ENCODE measurements around the gene TMCC1. TPM values are rescaled to one million over a fixed set of nuclear protein-coding genes. Genes with fewer than 3 reads are reported as not detected.

The TMCC1 gene
- total RNA-seq, 4 donors from 2014 or later, result 4.1 to 21.8 (median 14.5) TPM

DNA sequence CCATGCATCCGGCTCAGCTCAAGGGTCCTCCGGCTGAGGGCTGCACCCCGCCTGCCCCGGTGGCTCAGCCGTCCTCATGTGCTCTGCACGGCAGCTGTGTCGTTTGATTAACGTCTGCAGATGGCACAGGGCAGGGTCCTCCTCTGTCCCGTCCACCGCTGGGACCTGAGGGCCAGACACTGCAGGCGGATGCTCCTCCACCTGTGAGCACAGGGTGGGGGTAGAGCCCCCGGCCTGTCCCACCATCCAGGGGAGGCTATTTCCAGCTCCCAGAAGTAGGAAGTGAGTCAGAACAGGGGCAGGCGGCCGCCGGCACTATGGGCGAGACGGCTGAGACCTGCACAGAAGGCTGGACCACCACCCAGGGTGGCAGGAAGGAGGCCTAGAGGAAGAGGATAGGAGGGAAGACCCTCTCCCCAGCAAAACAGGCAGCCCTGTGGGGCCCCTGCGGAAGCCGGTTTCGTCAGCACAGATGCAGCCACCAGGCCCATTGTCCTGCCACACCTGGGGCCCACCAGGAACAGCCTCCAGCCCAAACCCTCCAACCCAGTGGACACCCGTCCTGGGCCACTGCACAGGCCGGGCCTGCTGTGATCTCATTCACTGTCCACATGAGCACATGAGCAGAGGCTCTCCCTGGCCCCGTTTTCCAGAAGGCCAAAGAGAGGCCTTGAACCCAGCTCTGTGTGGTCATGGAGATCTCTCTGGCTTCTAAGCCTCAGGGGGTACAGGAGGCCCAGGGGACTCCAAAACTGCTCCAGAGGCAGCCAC is 274.4 kb downstream of the TMCC1 start:
- Histone ChIP-seq H3K4me3 (no peak overlapping the region), H3K36me3 (no peaks in the 10 kb centered on the region), H3K9me3 (no peaks in the 10 kb centered on the region), H3K27ac (peak overlapping the region in 3 of 4 donors; percentile 4 to 18 (median 17)), H3K4me1 (peaks cover 8 to 36% (median 20%) of the 10 kb centered on the region in 4 donors), H3K27me3 (no peaks in the 10 kb centered on the region)
- WGBS, 2 donors (ENCODE audit: low coverage in 1 of 2), result 73% methylated on average over 19 of the region's 23 CpGs; no CpG with 5 or more reads in 1 of the 2 donors
- TF ChIP-seq, protein P1, sequence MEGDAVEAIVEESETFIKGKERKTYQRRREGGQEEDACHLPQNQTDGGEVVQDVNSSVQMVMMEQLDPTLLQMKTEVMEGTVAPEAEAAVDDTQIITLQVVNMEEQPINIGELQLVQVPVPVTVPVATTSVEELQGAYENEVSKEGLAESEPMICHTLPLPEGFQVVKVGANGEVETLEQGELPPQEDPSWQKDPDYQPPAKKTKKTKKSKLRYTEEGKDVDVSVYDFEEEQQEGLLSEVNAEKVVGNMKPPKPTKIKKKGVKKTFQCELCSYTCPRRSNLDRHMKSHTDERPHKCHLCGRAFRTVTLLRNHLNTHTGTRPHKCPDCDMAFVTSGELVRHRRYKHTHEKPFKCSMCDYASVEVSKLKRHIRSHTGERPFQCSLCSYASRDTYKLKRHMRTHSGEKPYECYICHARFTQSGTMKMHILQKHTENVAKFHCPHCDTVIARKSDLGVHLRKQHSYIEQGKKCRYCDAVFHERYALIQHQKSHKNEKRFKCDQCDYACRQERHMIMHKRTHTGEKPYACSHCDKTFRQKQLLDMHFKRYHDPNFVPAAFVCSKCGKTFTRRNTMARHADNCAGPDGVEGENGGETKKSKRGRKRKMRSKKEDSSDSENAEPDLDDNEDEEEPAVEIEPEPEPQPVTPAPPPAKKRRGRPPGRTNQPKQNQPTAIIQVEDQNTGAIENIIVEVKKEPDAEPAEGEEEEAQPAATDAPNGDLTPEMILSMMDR (IDR thresholded peaks at IDR 0.05), result no peak
- TF ChIP-seq POLR2A (IDR thresholded peaks at IDR 0.05) (no peak), POLR2AphosphoS5 (IDR thresholded peaks at IDR 0.05) (no peak), EP300 (IDR thresholded peaks at IDR 0.05; ENCODE audit: low read depth) (no peak)
- in situ Hi-C loops (cut with MboI; ENCODE audit: low pct_ligation_motif_present in 1 of 4, low pct_unique_long_range_greater_than_20kb in 1 of 4, low sequenced_read_pairs in 3 of 4) (no loop called here), intact Hi-C loops (cut with DNase I; ENCODE audit: low total_unique reads) (no loop called here)
- DNase-seq, result no peak

DNA sequence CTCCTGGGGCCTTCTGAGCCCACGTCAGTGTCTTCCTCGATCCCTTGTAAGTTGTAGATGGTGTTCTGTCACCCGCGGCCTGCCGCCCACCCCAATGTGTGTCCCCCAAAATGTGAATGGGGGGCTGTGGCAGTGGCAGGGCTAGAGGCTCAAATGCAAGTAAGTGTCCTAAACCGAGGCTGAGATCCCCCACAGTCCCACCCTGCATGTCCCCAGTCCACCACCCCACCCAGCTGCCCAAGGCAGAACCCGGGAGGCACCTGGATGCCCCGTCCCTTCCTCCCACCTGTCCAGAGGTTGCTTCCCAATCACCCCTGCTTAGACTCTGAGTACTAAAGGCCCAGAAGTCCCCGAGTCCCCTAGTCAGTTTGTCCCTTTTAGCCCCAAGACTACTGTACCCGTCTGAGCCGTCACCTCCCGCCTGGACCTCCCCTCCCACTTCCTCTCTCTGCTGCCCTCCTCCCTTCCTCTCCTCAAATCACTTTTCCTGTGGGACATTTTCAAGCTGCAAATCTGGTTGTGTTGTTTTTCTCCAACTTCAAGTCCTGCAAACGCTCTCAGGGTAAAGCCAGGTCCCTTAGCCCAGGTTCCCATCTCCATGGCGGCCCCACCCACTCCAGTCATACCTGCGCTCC is 275.2 kb downstream of the TMCC1 start:
- H3K4me1 ChIP-seq, result peaks cover 2 to 28% (median 13%) of the 10 kb centered on the region in 4 donors
- no peaks in the 10 kb centered on the region for H3K9me3 ChIP-seq
- no peak for DNase-seq
- no peak overlapping the region for H3K4me3 ChIP-seq
- intact Hi-C loops (cut with DNase I; ENCODE audit: low total_unique reads), result no loop called here
- TF ChIP-seq EP300 (IDR thresholded peaks at IDR 0.05; ENCODE audit: low read depth) (no peak), POLR2A (IDR thresholded peaks at IDR 0.05) (no peak), POLR2AphosphoS5 (IDR thresholded peaks at IDR 0.05) (no peak)
- TF ChIP-seq, protein P1 (IDR thresholded peaks at IDR 0.05), result no peak
- peak overlapping the region in 1 of 4 donors; percentile 4 for H3K27ac ChIP-seq
- H3K36me3 ChIP-seq, result no peaks in the 10 kb centered on the region
- in situ Hi-C loops (cut with MboI; ENCODE audit: low pct_ligation_motif_present in 1 of 4, low pct_unique_long_range_greater_than_20kb in 1 of 4, low sequenced_read_pairs in 3 of 4), result no loop called here
- H3K27me3 ChIP-seq, result no peaks in the 10 kb centered on the region
- WGBS, 2 donors (ENCODE audit: low coverage in 1 of 2), result 70 to 73% methylated on average over 6 to 15 of the region's 15 CpGs

DNA sequence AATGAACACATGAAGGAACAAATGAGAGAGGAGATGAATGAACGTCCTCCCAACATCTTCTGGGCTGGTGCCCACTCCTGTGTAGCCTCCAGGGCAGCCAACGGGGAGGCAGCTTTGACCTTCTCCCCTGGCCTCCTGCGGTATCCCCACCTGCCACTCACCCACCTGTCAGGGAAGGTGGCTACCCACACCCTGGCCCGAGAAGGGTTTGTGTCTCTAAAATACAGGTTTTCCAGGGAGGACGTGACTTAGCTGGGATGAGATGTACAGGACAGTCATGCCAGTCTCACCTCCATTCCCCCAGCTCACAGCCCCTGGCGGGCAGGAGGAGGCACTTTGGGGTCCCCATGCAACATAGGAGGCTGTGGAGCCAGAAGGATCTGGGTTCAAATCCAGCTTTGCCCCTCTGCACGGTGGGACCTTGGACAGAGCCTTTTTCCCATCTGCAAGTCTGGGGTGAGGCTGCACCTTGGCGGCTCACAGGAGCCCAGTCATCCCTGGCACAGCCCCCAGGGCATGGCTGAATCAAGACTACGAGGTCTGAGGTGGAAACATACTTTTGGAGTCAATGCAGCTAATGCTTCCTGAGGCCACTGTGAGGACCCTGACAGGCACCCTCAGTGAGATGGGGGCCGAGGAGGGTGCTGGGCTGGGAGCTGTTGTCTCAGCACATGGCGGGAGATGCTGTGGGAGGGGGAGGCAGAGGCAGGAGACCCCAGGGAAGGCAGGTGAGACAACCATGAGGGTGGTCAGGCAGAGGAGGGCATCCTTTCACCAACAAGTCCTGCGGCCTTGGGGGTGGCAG is 275.9 kb downstream of the TMCC1 start:
- Histone ChIP-seq H3K27me3 (no peaks in the 10 kb centered on the region), H3K9me3 (no peaks in the 10 kb centered on the region), H3K36me3 (no peaks in the 10 kb centered on the region), H3K4me1 (peaks cover 0 to 21% (median 8%) of the 10 kb centered on the region in 4 donors), H3K27ac (peak overlapping the region in 2 of 4 donors; percentile 56 to 69), H3K4me3 (no peak overlapping the region)
- 90% methylated on average over 12 of the region's 12 CpGs; no CpG with 5 or more reads in 1 of the 2 donors for WGBS, 2 donors (ENCODE audit: low coverage in 1 of 2)
- in situ Hi-C loops (cut with MboI; ENCODE audit: low pct_ligation_motif_present in 1 of 4, low pct_unique_long_range_greater_than_20kb in 1 of 4, low sequenced_read_pairs in 3 of 4) (no loop called here), intact Hi-C loops (cut with DNase I; ENCODE audit: low total_unique reads) (no loop called here)
- TF ChIP-seq, protein P1 (IDR thresholded peaks at IDR 0.05), result no peak
- TF ChIP-seq POLR2A (IDR thresholded peaks at IDR 0.05), result no peak
- no peak for TF ChIP-seq POLR2AphosphoS5 (IDR thresholded peaks at IDR 0.05)
- no peak for TF ChIP-seq EP300 (IDR thresholded peaks at IDR 0.05; ENCODE audit: low read depth)
- DNase-seq, result no peak

DNA sequence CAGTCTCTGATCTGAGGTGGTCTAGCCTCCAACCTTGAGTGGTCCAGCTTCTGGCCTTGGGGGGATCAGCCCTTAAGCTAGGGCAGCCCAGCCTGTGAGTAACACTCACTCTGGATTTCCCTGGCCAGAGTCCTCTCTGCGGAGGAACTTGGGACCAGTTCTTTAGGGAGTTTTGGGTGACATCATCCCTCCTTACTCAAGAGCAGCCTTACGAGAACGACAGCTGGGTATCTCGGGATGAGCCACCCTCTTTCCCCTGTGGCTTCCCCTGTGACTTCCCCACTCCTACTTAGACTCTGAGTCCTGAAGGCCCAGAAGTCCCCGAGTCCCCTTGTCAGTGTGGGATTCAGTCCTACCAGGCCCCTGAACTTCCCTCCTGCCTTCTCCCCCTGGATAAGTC is 276.8 kb downstream of the TMCC1 start:
- DNase-seq, result no peak

More for the DNA sequence above, 276.8 kb downstream of the TMCC1 start:
- intact Hi-C loops (cut with DNase I; ENCODE audit: low total_unique reads), result no loop called here
- peaks cover 0 to 22% (median 7%) of the 10 kb centered on the region in 4 donors for H3K4me1 ChIP-seq
- no peak for TF ChIP-seq EP300 (IDR thresholded peaks at IDR 0.05; ENCODE audit: low read depth)
- no peak for TF ChIP-seq POLR2A (IDR thresholded peaks at IDR 0.05)
- no peak for TF ChIP-seq POLR2AphosphoS5 (IDR thresholded peaks at IDR 0.05)
- TF ChIP-seq, protein P1 (IDR thresholded peaks at IDR 0.05), result no peak
- no peaks in the 10 kb centered on the region for H3K36me3 ChIP-seq
- H3K27me3 ChIP-seq, result no peaks in the 10 kb centered on the region
- WGBS, 2 donors (ENCODE audit: low coverage in 1 of 2), result 55% methylated on average over 5 of the region's 5 CpGs; no CpG with 5 or more reads in 1 of the 2 donors
- in situ Hi-C loops (cut with MboI; ENCODE audit: low pct_ligation_motif_present in 1 of 4, low pct_unique_long_range_greater_than_20kb in 1 of 4, low sequenced_read_pairs in 3 of 4), result no loop called here
- H3K27ac ChIP-seq, result peak overlapping the region; percentile 44 to 69 (median 57)
- H3K4me3 ChIP-seq, result no peak overlapping the region
- H3K9me3 ChIP-seq, result no peaks in the 10 kb centered on the region

All from transverse colon (tissue), 4 donors.